ENCODE data around the gene SLC29A4.

DNA sequence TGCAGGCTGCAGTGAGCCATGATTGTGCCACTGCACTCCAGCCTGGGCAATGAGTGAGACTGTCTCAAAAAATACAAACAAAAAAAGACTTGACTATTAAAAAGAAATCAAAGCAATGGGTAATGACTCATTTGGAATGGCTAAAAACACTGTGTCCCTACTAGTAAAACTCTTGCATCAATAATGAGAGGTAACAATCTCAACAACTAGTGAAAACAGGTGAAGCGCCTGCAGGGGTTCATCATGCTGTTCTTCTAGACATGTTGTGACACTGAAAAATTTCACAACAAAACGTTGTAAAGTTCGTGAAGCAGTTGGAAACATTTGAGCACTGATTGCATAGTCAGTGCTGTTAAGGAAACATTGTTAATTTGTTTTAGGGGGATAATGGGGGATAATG lies 26.9 kb upstream of the SLC29A4 start:
- TF ChIP-seq, protein P1, sequence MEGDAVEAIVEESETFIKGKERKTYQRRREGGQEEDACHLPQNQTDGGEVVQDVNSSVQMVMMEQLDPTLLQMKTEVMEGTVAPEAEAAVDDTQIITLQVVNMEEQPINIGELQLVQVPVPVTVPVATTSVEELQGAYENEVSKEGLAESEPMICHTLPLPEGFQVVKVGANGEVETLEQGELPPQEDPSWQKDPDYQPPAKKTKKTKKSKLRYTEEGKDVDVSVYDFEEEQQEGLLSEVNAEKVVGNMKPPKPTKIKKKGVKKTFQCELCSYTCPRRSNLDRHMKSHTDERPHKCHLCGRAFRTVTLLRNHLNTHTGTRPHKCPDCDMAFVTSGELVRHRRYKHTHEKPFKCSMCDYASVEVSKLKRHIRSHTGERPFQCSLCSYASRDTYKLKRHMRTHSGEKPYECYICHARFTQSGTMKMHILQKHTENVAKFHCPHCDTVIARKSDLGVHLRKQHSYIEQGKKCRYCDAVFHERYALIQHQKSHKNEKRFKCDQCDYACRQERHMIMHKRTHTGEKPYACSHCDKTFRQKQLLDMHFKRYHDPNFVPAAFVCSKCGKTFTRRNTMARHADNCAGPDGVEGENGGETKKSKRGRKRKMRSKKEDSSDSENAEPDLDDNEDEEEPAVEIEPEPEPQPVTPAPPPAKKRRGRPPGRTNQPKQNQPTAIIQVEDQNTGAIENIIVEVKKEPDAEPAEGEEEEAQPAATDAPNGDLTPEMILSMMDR (IDR thresholded peaks at IDR 0.05; ENCODE audit: low read length), result no peak
- no peak for TF ChIP-seq EZH2 (IDR thresholded peaks at IDR 0.05; ENCODE audit: borderline replicate concordance, low read length)

Data from OCI-LY1 (cell line).